NCI-H345 treated with DMSO at 0.1 percent for 48 hours (cell line): Measurements from ENCODE around the gene TTC9.
A peak's percentile ranks its signal among the peaks of the same experiment; 100 is the strongest.

Experiments
- DNase-seq: peaks from one replicate; lab custom pipeline; 2025; ENCODE audit not compliant: unreplicated experiment; lab: John Stamatoyannopoulos, UW

The TTC9 gene

GRCh38 chr14:70643967-70644366, 2.3 kb downstream of the TTC9 start:
- no peak for DNase-seq

DNA sequence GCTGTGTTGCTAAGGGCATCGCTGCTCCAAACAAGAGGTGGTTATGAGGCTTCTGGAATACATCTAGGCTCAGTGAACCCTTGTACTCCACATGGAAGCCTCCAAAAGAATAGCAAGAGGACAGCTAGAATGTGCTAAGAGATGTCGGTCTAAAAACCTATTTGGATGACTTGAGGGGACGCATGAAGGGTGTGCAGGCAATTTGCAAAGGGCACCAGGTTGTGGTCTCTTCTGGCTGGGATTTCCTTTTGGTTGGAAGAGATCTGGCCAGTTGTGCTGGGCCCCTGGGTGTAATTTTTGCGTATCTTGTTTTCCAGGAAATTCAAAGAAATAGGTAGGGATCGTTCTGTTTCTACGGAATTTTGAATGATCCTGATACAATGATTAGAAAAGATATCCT, 4.2 kb downstream of the TTC9 start:
- DNase-seq, result no peak

- DNase-seq, result no peak
Observed at GRCh38 chr14:70646705-70647104, 5.0 kb downstream of the TTC9 start.

DNA sequence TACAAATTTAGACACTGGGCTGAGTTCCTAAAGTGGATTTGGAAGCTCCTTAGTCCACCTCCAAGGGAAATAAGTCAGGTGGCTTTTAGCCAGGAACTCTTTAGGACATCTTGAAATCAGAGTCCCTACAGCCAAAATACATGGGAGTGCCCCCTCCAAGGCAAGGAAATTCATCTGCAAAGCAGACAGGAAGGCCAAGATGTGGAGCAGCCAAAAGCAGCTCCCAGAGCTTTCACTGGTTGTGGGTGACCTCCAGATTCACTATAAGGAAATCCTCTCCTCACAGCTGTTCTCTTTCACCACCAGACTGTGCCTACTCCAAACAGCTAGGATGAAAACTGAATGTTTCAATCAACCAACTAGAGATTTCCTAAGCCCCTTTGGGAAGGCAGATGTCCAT, 6.6 kb downstream of the TTC9 start:
- DNase-seq, result no peak

DNA sequence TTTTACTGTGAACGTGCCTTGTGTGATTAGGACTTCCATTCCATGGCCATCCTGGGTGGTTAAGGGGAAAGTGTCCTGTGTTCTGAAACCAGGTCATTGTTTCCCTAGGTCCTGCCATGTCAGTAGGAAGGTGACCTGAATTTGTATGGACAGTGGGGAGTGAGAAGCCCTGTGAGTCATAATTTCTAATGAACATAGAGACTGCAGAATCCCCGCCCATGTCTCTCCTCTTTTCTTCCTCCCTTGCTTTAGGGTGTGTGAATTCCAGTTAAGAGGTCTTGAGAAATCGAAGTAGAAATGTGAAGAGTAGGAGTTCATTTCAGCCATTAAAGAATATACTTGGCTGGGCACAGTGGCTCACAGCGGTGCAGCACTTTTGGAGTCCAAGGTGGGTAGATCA, 8.1 kb downstream of the TTC9 start:
- no peak for DNase-seq

GRCh38 chr14:70651522-70651921, 9.8 kb downstream of the TTC9 start:
- no peak for DNase-seq

DNA sequence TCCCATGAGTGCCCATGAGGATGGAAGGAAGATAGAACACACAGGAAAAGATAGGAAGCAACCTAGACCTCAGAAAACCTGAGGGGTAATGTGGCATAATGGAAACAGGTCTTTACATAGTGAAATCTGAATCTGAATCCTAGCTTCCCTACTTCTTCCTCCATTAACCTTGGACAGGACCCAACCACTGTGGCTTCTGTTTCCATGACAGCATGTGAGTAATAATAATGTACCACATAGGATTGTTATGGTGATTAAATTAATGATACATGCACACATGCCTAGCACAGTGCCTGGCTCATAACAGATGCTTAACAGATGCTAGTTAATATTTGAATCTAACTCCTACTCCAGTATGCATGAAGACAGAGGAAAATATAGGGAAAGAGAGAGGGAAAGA, 11.2 kb downstream of the TTC9 start:
- DNase-seq, result no peak

DNA sequence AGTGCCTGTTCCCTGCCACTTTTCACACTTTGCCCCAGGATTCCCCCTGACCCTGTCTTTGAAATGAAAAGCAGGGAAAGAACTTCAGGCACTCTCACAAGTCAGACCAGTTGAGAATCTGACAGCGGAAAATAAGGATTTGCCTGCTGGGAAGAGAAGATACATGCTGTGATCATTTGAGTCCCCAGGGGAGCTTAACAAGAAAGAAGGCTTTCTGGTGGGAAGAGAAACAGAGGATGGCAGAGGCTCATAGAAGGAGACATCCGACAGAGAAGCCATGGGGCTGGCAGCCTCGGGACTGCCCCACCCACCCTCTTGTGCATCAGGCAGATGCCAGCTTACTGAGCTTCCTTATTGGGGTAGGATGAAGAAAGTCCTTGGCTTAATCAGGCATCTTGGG, 11.9 kb downstream of the TTC9 start:
- no peak for DNase-seq

DNA sequence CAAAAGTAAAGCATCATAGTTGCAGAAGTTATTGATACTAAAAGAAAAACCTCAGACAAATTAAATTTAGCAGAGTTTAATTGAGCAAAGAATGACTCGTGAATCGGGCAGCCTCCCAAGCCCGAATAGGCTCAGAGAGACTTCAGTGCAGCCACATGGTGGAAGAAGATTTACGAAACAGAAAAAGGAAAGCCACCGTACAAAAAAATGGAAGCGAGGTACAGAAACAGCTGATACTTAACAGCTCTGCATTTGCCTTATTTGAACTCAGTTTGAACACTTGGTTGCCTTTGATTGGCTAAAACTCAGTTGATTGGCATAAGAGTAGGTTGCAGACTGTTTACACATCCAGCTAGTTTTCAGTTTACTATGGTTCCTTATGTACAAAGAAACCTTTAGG, 12.9 kb downstream of the TTC9 start:
- DNase-seq, result no peak

DNA sequence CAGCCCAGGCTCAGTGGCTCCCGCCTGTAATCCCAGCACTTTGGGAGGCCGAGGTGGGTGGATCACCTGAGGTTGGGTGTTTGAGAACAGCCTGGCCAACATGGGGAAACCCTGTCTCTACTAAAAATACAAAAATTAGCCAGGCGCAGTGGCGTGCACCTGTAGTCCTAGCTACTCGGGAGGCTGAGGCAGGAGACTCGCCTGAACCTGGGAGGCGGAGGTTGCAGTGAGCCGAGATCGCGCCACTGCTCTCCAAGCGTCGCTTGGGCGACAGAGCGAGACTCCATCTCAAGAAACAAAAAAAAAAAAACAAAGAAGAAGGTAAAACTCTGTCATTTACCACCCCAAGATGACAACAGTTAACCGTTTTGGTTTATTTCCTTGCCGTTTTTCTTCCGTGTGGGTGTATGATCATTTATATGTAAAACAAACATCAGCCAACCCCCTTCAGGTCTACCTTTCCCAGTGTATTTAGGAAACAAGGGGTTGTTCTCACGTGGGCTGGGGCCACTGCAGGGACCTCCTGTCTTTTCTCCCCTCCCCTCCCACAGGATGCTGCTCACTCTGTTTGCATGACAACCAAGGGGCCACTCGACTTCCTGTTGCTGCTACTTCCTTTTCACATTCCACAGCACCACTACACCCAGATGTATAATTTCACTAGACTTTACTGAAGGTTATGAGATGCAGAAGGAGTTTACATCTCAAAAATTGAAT, 13.6 kb downstream of the TTC9 start:
- DNase-seq, result no peak

DNA sequence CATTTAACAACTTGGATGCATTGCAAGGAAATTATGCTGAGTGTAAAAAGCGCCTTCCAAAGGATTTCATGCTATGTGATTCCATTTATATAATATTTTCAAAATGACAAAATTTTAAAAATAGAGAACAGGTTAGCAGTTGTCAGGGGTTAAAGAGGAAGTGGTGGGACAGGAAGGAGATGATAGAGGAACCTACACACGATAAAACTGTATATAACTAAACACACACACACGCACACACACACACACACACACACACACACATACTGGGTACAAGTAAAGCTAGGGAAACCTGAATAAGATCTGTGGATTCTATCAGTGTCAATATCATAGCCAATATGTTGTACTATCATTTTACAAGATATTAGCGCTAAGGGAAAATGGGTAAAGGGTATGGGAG, 17.2 kb downstream of the TTC9 start:
- no peak for DNase-seq

DNA sequence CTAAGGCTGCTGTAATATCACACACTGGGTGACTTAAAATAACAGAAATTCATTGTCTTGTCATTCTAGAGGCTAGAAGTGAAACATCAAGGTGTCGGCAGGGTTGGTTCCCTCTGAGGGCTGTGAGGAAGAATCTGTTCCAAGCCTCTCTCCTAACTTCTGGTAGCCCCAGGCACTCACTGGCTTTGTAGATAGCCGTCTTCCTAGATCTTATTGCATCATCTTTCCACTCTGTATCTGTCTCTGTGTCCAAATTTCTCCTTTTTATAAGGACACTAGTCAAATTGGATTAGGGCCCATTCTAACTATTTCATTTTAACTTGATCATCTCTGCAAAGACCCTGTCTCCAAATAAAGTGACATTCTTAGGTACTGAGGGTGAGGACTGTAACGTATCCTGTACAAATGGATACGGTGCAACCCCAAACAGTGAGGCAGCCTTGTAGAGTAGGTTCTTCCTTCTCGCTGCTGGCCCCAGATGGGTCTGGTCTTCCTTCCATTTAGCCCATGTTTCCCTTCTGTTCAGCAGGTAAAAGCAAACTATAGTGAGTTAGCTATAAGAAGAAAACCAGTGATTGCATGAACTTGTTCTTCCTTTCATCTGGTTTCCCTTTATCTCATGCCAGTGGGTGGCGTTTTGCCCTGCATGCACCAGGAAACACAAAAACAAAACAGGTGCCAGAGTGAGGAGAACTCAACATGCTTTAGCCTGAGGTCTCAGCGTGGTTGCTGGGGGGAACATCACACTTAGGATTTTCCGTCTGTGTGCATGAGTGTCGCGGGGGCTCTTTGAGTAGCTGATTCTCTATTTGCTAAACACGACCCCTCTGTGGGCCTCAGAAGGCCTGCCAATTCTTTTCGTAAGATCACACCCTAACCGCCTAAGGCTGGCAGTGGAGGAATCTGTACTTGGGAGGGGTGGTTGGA, 19.5 kb downstream of the TTC9 start:
- no peak for DNase-seq

GRCh38 chr14:70662080-70662479, 20.4 kb downstream of the TTC9 start:
- DNase-seq, result no peak

DNA sequence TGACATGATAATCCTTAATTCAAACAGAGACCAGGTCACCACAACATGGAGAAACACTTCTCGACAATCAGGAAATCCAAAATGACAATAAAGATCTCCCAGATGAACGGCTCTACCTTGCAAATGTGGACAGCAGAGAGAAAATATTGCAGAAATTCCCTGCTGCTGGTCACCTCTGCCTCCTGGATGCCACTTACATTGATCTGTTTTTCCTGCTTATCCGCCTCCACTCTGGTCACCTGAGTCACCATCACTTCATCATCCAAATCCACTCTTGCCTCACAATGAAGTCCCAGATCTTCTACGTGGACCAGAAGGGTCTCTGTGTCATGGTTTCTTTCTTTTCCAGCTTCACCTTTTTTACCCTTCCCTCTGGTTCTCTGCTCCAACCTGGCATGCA, 21.1 kb downstream of the TTC9 start:
- no peak for DNase-seq

- DNase-seq, result no peak
Observed at GRCh38 chr14:70663707-70664179, 22.0 kb downstream of the TTC9 start.

DNA sequence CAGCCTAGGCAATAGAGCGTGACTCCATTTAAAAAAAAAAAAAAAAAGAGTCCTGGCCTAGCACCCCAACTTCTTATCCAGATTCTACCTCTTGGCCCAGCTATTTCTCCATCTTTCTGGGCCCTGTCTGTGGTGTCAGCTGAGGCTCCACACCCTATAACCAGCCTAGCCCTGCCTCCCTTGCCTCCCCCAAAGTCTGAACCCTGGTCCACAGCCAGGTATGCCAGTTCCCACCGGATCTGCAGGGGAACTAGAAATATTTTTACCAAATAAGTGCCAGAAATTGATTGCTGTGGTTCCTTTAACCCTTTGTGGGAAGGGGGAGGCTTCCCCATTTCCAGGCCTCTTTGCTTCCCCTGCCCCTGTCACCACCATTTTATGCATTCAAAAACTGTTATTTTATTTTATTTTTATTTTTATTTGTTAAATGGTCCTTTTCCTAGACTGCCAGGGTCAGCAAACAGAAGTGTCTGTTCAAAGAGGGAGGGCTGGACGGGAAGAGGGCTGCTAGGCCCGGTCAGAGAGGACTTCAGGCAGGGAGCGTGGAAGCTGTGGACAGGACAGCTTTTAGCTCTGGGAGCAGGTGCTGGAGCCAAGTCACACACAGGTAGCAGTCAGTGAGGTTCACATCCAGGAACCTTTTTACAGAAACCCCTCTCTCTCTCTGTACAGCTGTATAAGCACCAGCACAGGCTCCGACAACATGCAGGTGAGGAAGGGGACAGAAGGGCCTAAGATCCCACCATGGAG, 23.2 kb downstream of the TTC9 start:
- no peak for DNase-seq

DNA sequence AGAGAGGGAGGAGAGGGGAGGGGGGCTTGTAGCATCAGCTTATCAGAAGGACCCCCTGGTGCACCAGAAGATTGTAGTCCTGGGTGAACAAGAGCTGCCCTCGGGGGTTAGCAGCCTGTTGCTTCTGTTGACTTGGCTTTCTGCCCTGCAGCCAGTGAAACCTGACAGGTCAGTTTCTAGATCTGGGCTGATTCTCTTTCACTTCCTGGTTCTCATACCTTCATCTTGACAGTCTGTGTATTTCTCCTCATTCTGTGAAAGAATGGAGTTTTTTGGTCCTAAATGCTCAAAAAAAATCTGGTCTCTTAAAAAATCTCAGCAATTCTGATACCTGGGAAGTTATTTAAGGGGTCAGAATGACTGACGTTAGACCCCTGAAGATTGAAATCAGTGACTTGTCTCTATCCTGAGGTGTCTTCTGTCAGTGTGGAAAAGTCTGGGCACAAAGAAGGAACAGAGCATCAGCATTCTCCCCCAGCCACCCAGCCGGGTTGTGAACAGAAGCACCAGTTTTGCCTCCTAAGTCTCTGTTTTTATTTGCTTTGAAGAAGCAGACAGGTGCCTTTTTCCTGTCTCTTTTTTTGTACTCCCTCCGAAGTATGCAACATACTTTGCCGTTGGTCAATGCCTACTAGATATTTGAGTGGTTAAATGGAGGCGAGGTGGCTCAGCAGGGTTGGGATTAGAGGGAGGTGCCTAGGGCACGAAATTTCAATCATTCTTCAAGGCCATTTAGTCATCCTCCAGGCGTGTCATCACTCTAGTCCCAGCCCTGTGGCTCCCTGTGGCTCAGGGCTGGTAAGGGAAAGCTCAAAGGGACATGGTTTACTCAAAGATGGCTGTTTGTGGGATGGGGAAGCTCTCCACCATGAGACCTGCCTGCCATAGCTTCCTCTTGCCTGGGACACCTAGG, 24.0 kb downstream of the TTC9 start:
- peak; percentile 79 for DNase-seq

- DNase-seq, result no peak
Observed at GRCh38 chr14:70666361-70666686, 24.6 kb downstream of the TTC9 start.

DNA sequence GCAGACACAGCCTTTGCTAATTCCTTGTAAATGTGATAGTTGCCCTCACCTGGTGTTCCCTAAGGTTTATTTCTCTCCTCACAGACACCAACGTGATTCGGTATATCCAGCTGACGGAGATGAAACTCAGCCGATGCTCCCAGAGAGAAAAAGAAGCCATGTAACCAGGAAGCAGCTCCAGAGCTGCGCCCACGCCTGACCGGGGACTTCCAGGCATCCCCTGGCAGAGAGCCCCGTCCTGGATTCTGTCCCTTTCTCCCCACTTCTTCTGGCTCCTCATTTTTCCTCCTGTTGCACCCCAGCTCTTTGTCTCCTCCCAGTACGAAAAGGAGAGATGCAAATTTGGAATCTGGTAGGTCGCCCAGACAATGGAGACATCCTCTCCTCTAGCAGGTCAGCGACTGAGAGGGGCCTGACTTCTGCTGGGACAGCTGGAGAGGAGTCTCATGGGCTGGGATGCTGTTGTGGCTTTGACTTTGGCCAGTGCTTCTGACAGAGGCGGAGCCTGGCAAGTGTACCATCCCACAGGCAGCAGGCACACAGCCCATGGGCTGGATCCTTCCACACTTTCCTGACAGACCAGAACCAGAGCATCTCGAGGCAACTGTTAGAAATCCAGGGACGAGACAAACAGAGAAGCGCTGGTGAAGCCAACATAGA, 29.4 kb downstream of the TTC9 start:
- no peak for DNase-seq
